ENCODE results near the gene PRKAR1B. TPM values are rescaled to one million over a fixed set of nuclear protein-coding genes. Genes with fewer than 3 reads are reported as not detected.

PRKAR1B gene
- total and polyA plus RNA-seq, 10 of the 15 experiments (the other 5 are each of a cell fraction or from before 2014, with no cell fraction given) = 1.4 to 45.6 (median 19.3) TPM

GRCh38 chr7:549891-550625, 177.0 kb downstream of the PRKAR1B start:
- ChIA-PET CTCF (no interaction called here), RAD21 (ENCODE audit: unreplicated experiment) (no interaction called here), SMC1A (ENCODE audit: uncharacterized antibody, unreplicated experiment) (no interaction called here), POLR2A (no interaction called here)
- no TSS peak for BruUV-seq (replicated peaks)
- Histone ChIP-seq H4K20me1 (ENCODE audit: control insufficient read depth, insufficient read depth) (no peaks in the 10 kb centered on the region), H3K36me3 (ENCODE audit: control insufficient read depth in 2 of 2, insufficient read depth in 2 of 2, low read length in 1 of 2) (no peaks in the 10 kb centered on the region), H3K9me3 (replicated peaks; ENCODE audit: control insufficient read depth, insufficient read depth, low read length) (no peaks in the 10 kb centered on the region; the same call in 2 of the 3 replicates), H2AFZ (ENCODE audit: control insufficient read depth, low read depth, low read length) (no peak overlapping the region), H3K4me2 (ENCODE audit: control insufficient read depth, insufficient read depth) (no peak overlapping the region), H3K27ac (ENCODE audit: control insufficient read depth, insufficient read depth) (no peak overlapping the region), H3K4me3 (no peak overlapping the region), H3K4me1 (ENCODE audit: control insufficient read depth, insufficient read depth, low read length) (no peaks in the 10 kb centered on the region; the same call in 1 of the 2 replicates), H3K9ac (ENCODE audit: control insufficient read depth, insufficient read depth, low read length) (no peak overlapping the region), H3K79me2 (ENCODE audit: control insufficient read depth, insufficient read depth, low read length) (no peaks in the 10 kb centered on the region), H3K27me3 (replicated peaks in 1 of 2; ENCODE audit: control insufficient read depth in 2 of 2, insufficient read depth in 2 of 2, low read length in 1 of 2) (no peaks in the 10 kb centered on the region)
- DNase-seq (ENCODE audit: low read depth, low spot score) (no peak), ATAC-seq (no peak), FAIRE-seq (no peak)
- TF ChIP-seq MTA2 (IDR thresholded peaks at IDR 0.05; ENCODE audit: low read depth) (no peak), E2F4 (IDR thresholded peaks at IDR 0.05; ENCODE audit: low read depth, low read length) (no peak)
- intact Hi-C loops (cut with micrococcal nuclease; ENCODE audit: unreplicated experiment) (no loop called here), in situ Hi-C loops (cut with MboI) (no loop called here)
- 89% methylated on average over 29 of the region's 31 CpGs for WGBS (ENCODE audit: insufficient coverage, insufficient replicate concordance, low lambda C conversion rate, missing lambda C conversion rate)

- no peak for FAIRE-seq
- no peak for ATAC-seq
- DNase-seq (ENCODE audit: low read depth, low spot score) = no peak
- H3K9ac ChIP-seq (ENCODE audit: control insufficient read depth, insufficient read depth, low read length) = no peak overlapping the region
- no peaks in the 10 kb centered on the region for H4K20me1 ChIP-seq (ENCODE audit: control insufficient read depth, insufficient read depth)
- no TSS peak for BruUV-seq (replicated peaks)
- H2AFZ ChIP-seq (ENCODE audit: control insufficient read depth, low read depth, low read length) = no peak overlapping the region
- WGBS (ENCODE audit: insufficient coverage, insufficient replicate concordance, low lambda C conversion rate, missing lambda C conversion rate) = 97% methylated on average over 33 of the region's 43 CpGs
- ChIA-PET CTCF (no interaction called here), SMC1A (ENCODE audit: uncharacterized antibody, unreplicated experiment) (no interaction called here), RAD21 (ENCODE audit: unreplicated experiment) (no interaction called here), POLR2A (no interaction called here)
- no peak overlapping the region for H3K4me3 ChIP-seq
- H3K9me3 ChIP-seq (replicated peaks; ENCODE audit: control insufficient read depth, insufficient read depth, low read length) = no peaks in the 10 kb centered on the region; the same call in 2 of the 3 replicates
- no peak overlapping the region for H3K27ac ChIP-seq (ENCODE audit: control insufficient read depth, insufficient read depth)
- in situ Hi-C loops (cut with MboI) (no loop called here), intact Hi-C loops (cut with micrococcal nuclease; ENCODE audit: unreplicated experiment) (no loop called here)
- no peak overlapping the region for H3K4me2 ChIP-seq (ENCODE audit: control insufficient read depth, insufficient read depth)
- no peaks in the 10 kb centered on the region for H3K79me2 ChIP-seq (ENCODE audit: control insufficient read depth, insufficient read depth, low read length)
- no peaks in the 10 kb centered on the region for H3K36me3 ChIP-seq (ENCODE audit: control insufficient read depth in 2 of 2, insufficient read depth in 2 of 2, low read length in 1 of 2)
- H3K4me1 ChIP-seq (ENCODE audit: control insufficient read depth, insufficient read depth, low read length) = no peaks in the 10 kb centered on the region; the same call in 1 of the 2 replicates
- no peaks in the 10 kb centered on the region for H3K27me3 ChIP-seq (replicated peaks in 1 of 2; ENCODE audit: control insufficient read depth in 2 of 2, insufficient read depth in 2 of 2, low read length in 1 of 2)
- no peak for TF ChIP-seq RBBP5 (conservative IDR thresholded peaks at IDR 0.05)
- TF ChIP-seq DPF2 (IDR thresholded peaks at IDR 0.05) = no peak
- TF ChIP-seq SMAD1 (IDR thresholded peaks at IDR 0.05; ENCODE audit: low read depth, partially characterized antibody) = no peak
- TF ChIP-seq HDGF (IDR thresholded peaks at IDR 0.05) = no peak
- no peak for TF ChIP-seq MEF2A (IDR thresholded peaks at IDR 0.05; ENCODE audit: insufficient read depth, low read depth, low read length)
- TF ChIP-seq MEF2B (IDR thresholded peaks at IDR 0.05; ENCODE audit: partially characterized antibody, poor library complexity, severe bottlenecking) = no peak
- no peak for TF ChIP-seq CHD4 (IDR thresholded peaks at IDR 0.05)
- TF ChIP-seq PML (IDR thresholded peaks at IDR 0.05; ENCODE audit: low read length) = no peak
- TF ChIP-seq HCFC1 (IDR thresholded peaks at IDR 0.05; ENCODE audit: low read length) = no peak
- TF ChIP-seq SUPT20H (IDR thresholded peaks at IDR 0.05; ENCODE audit: borderline replicate concordance, control insufficient read depth, low read depth, low read length) = no peak
- no peak for TF ChIP-seq NFYB (IDR thresholded peaks at IDR 0.05; ENCODE audit: insufficient read depth, low read depth, low read length)
- TF ChIP-seq RFX5 (IDR thresholded peaks at IDR 0.05; ENCODE audit: low read depth, low read length) = no peak
- TF ChIP-seq LARP7 (IDR thresholded peaks at IDR 0.05) = no peak
- no peak for TF ChIP-seq ATF3 (IDR thresholded peaks at IDR 0.05; ENCODE audit: borderline replicate concordance, extremely low read depth, low read depth, low read length)
Observed at GRCh38 chr7:549066-549890, 177.8 kb downstream of the PRKAR1B start.

All from GM12878 (cell line).